GM12891 (cell line): Measurements from ENCODE around the gene C7orf25.

Experiments
- DNase-seq: peaks from one replicate; pipeline ENCODE4 v3.0.0; 2011; ENCODE audit warnings: low spot score; ENCODE audit not compliant: insufficient read length
- FAIRE-seq: peaks from 2 replicates; lab custom pipeline; 2011; peaks lifted over from hg19 to GRCh38; lab: Jason Lieb, UNC
- PAX5 ChIP-seq: IDR thresholded peaks from 2 replicates; pipeline ENCODE4 v1.6.1; 2011; ENCODE audit warnings: low read length, moderate library complexity, mild to moderate bottlenecking; ENCODE audit not compliant: insufficient read depth, severe bottlenecking
- POLR2A ChIP-seq: IDR thresholded peaks from 2 replicates; pipeline ENCODE4 v1.6.1; 2011; ENCODE audit warnings: low read depth, low read length, control low read depth
- POLR2AphosphoS5 ChIP-seq: IDR thresholded peaks from 2 replicates; pipeline ENCODE4 v1.6.1; 2011; ENCODE audit warnings: low read depth, low read length, control low read depth
- POU2F2 ChIP-seq: IDR thresholded peaks from 2 replicates; pipeline ENCODE4 v1.6.1; 2011; ENCODE audit warnings: low read depth, mild to moderate bottlenecking, control low read depth, low read length, moderate library complexity
- SPI1 ChIP-seq: IDR thresholded peaks from 2 replicates; pipeline ENCODE4 v1.6.1; 2011; ENCODE audit warnings: low read depth, low read length, control low read depth
- TAF1 ChIP-seq: IDR thresholded peaks from 2 replicates; pipeline ENCODE4 v1.6.1; 2011; ENCODE audit warnings: low read depth, low read length, control low read depth

C7orf25 gene

DNA sequence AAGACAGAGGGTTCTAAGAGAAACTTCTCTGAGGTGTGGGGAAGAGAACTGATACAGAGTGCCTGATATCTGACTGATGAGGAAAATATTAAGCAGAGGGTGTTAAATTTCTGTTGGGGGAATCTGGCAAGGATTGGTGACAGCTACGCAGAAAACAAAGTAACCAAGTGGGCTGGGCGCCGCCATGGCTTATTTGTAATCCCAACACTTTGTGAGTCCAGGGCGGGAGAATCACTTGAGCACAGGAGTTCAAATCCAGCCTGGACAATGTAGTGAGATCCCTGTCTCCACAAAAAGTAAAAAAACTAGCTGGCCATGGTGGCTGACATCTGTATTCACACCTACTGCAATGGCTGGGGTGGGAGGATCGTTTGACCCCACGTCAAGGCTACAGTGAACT lies 2.1 kb upstream of the C7orf25 start:
- no peak for TF ChIP-seq POLR2A
- TF ChIP-seq POLR2AphosphoS5 = no peak
- no peak for TF ChIP-seq POU2F2
- no peak for TF ChIP-seq SPI1
- no peak for TF ChIP-seq PAX5
- no peak for TF ChIP-seq TAF1
- DNase-seq (no peak), FAIRE-seq (no peak)

DNA sequence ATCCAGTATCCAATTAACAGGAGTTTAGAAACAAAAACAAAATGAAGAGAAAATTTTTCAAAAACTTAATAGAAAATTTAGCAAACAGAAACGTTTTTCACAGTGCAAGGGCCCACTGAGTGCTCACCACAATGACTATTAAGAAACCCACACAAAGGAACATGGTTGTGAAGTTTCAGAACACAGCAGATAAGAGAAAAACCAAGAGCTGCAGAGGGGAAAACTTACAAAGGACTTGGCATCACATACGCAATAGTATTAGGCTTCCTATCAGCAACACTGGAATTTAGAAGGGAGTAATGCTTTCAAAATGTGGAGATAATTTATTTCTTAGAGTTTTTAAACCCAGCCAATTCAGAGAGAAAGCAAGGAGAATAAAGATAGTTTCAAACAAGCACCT lies 1.7 kb upstream of the C7orf25 start:
- TF ChIP-seq TAF1 = no peak
- no peak for TF ChIP-seq SPI1
- no peak for TF ChIP-seq POU2F2
- TF ChIP-seq POLR2A = no peak
- TF ChIP-seq POLR2AphosphoS5 = no peak
- no peak for TF ChIP-seq PAX5
- no peak for DNase-seq
- no peak for FAIRE-seq

DNA sequence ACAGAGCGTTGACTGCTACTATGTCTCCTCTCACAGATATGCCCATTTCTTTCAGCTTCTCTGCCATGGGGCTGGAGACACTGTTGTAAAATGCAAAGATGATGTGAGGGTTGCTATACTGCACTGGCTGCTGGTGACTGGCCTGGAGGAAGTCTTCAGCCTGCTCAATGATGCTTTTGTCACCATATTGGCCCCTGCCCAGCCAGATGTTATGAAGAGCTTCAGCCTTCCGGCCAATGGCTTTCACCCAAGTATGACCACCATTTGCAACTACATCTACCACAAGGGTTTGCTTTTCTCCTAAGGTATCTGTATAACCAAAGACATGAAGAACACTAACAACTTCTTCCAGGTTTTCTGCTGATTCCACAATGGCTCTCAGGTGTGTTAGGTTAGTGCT lies 1.6 kb downstream of the C7orf25 start:
- FAIRE-seq = no peak
- TF ChIP-seq POLR2A = no peak
- no peak for TF ChIP-seq SPI1
- TF ChIP-seq TAF1 = no peak
- no peak for TF ChIP-seq PAX5
- no peak for TF ChIP-seq POU2F2
- no peak for DNase-seq

DNA sequence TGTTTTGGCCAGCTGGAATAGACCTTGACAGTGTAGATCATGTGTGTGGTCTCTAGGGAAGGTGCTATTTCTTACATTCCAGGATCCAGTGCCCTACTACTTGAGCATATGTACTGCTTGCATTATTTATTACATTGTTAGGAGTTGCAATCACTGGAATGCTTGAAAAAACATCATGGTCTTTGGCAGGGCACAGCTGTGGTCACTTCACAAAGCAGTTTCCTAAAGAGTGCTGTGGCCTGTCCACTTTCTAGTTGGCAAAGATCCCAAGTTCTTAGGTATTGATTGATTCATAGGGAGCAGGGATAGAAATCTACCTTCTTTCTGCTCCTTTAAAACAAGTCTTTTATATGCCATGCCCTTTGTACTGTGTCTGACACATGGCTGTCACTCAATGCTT lies 4.6 kb downstream of the C7orf25 start:
- FAIRE-seq (no peak), DNase-seq (no peak)
- TF ChIP-seq TAF1 (no peak), POU2F2 (no peak), POLR2A (no peak), PAX5 (no peak), POLR2AphosphoS5 (no peak), SPI1 (no peak)

DNA sequence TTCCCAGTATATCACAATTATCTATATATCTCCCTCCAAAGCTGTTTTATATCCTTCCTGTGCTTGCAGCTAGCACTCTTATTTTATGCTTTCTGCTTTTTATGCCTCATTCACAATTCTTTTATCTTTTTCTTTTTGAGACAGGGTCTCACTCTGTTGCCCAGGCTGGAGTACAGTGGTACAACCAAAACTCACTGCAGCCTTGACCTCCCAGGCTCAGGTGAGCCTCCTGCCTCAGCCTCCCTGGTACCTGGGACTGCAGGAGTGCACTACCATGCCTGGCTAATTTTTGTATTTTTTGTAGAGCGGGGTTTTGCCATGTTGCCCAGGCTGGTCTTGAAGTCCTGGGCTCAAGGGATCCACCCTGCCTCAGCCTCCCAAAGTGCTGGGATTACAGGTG lies 5.7 kb downstream of the C7orf25 start:
- TF ChIP-seq PAX5 = no peak
- TF ChIP-seq POLR2AphosphoS5 = no peak
- no peak for TF ChIP-seq TAF1
- no peak for TF ChIP-seq SPI1
- no peak for TF ChIP-seq POLR2A
- TF ChIP-seq POU2F2 = no peak
- no peak for DNase-seq
- no peak for FAIRE-seq

DNA sequence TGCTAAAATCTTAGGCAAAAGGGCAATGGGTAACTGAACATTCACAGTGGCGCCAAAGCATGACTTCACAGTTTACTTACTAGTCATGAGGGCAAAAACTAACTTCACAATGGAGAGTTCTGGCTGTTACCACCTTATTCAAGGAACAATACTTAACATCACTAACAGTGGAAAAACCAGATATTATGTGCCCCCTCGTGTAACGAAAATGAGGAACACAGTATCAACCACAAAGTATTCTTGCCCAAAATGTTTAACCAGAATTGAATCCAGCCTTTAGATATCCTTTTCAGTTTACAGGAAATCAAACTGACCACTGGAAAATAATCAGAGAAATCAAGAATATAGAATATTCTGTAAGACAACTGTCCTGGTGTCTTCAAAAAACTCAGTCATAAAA lies 9.5 kb downstream of the C7orf25 start:
- FAIRE-seq = no peak
- no peak for DNase-seq
- TF ChIP-seq POU2F2 (no peak), POLR2AphosphoS5 (no peak), PAX5 (no peak), POLR2A (no peak), TAF1 (no peak), SPI1 (no peak)

DNA sequence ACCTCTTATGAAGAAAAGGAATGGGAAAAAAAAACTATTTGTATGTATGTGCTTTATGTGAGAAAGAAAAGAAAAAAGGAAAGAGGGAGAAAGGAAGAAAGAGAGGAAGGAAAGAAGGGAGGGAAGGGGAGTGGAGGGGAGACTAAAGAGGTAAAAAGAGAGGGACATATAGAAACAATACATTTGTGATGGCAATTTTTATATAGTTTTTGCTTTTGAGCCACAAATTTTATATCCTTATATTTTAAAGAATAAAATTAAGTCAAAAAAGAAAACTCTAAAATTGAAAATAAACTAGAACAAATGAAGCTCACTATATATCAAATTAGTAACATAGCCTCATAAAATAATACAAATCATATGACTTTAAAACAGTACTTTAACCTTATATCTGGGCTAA lies 11.0 kb downstream of the C7orf25 start:
- TF ChIP-seq PAX5 (no peak), TAF1 (no peak), SPI1 (no peak), POU2F2 (no peak), POLR2A (no peak), POLR2AphosphoS5 (no peak)
- DNase-seq = no peak
- no peak for FAIRE-seq

DNA sequence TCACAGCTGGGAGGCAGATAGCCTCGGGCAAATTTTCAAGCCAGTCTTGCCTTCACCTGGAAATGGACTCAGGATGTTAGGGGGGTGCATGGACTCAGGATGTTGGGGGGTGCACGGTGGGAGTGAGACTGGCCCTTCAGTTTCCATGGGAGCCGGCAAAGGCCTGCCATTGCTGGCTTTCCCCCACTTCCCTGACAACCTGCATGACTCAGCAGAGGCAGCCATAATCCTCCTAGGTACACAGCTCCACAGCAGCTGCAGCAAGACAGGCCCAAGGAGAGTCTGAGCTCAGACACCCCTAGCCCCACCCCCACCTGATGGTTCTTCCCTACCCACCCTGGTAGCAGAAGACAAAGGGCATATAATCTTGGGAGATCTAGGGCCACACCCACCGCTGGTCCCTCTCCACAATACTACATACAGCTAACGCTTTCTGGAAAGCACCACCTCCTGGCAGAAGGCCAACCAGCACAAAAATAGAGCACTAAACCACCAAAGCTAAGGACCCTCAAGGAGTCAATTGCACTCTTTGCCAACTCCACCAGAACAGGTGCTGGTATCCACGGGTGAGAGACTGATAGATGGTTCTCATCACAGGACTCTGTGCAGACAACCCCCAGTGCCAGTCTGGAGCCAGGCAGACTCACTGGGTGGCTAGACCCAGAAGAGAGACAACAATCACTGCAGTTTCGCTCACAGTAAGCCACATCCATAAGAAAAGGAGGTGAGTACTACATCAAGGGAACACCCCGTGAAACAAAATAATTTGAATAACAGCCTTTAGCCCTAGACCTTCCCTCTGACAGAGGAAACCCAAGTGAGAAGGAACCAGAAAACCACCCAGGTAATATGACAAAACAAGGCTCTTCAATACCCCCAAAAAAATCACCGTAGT lies 18.3 kb downstream of the C7orf25 start:
- no peak for TF ChIP-seq POU2F2
- no peak for TF ChIP-seq POLR2A
- no peak for TF ChIP-seq SPI1
- TF ChIP-seq TAF1 = no peak
- TF ChIP-seq POLR2AphosphoS5 = no peak
- TF ChIP-seq PAX5 = no peak
- FAIRE-seq = no peak
- DNase-seq = no peak

DNA sequence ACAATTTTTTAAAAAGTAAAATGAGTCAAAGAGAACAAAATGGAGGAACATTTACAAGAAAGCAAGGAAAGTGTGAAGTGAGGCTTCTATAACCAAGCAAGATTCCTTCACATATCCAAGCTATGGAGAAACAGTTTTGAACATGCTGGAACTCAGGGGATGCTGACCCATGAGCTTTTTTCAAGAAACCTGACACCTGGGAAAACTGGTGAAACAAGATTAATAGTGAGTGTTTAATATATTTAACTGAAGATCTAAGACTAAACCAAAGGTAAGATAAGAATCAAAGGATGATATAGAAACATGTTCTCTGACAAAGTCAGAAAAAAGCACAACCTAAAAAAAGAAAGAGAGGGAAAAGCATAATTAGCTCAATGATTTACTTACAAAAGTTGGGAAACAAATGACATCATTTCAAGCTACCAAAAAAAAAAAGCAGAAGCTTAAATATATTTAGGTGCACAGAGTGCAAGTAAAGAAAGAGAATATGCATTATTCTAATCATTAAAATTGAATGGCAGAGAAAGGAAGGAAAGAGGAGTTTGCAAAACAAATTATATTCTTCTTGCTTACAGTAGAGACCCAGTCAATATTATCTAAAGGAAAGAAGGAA lies 24.9 kb downstream of the C7orf25 start:
- FAIRE-seq = no peak

More for the DNA sequence above, 24.9 kb downstream of the C7orf25 start:
- TF ChIP-seq POU2F2 = no peak
- TF ChIP-seq POLR2A = no peak
- TF ChIP-seq TAF1 = no peak
- TF ChIP-seq SPI1 = no peak
- no peak for TF ChIP-seq POLR2AphosphoS5
- no peak for TF ChIP-seq PAX5
- no peak for DNase-seq
